WTC11 (cell line): ENCODE measurements around the gene MCRIP2. TPM values are rescaled to one million over a fixed set of nuclear protein-coding genes. Genes with fewer than 3 reads are reported as not detected.

Source experiments
- ATAC-seq: fragments of 200-7000 bp; cut with Tn5 transposase; 2 replicates; pipeline ENCODE4 v1.10.0; 2021; ENCODE audit warnings: mild to moderate bottlenecking, moderate library complexity
- CTCF ChIA-PET: fragments of 300-600 bp; sonication (Branson Sonifier 250); formaldehyde crosslinking; loops from one replicate; lab custom pipeline; 2021; ENCODE audit warnings: antibody characterized with exemption; lab: Charles Lee
- POLR2A ChIA-PET: fragments of 350-600 bp; sonication (Branson Sonifier 250); formaldehyde crosslinking; loops from one replicate; lab custom pipeline; 2021; ENCODE audit warnings: antibody characterized with exemption; lab: Charles Lee
- DNase-seq: peaks from one replicate; pipeline ENCODE4 v3.0.0; 2021; ENCODE audit warnings: low spot score
- H3K27ac Mint-ChIP-seq: 2 replicates; pipeline ENCODE4 v1.8.0; 2021; ENCODE audit warnings: mixed read lengths
- H3K27me3 Mint-ChIP-seq: 2 replicates; pipeline ENCODE4 v1.8.0; 2021; ENCODE audit warnings: low read depth, mild to moderate bottlenecking, moderate library complexity, mixed read lengths
- H3K36me3 Mint-ChIP-seq: 2 replicates; pipeline ENCODE4 v1.8.0; 2021; ENCODE audit warnings: mixed read lengths
- H3K4me1 Mint-ChIP-seq: 2 replicates; pipeline ENCODE4 v1.8.0; 2022; ENCODE audit warnings: mixed read lengths
- H3K4me3 Mint-ChIP-seq: 2 replicates; pipeline ENCODE4 v1.8.0; 2021; ENCODE audit warnings: mild to moderate bottlenecking, moderate library complexity, mixed read lengths
- H3K9me3 Mint-ChIP-seq: 2 replicates; pipeline ENCODE4 v1.8.0; 2021; ENCODE audit warnings: mixed read lengths
- CREM ChIP-seq: sonication (generic); formaldehyde crosslinking; IDR thresholded peaks from 2 replicates; pipeline ENCODE4 v1.8.1; 2022; ENCODE audit warnings: mild to moderate bottlenecking, missing genetic modification reagents, moderate library complexity
- IRF2 ChIP-seq: sonication (generic); formaldehyde crosslinking; IDR thresholded peaks from 2 replicates; pipeline ENCODE4 v1.8.0; 2022; ENCODE audit warnings: low read depth, missing genetic modification reagents, borderline replicate concordance
- JUN ChIP-seq: sonication (generic); formaldehyde crosslinking; IDR thresholded peaks from 2 replicates; pipeline ENCODE4 v1.8.0; 2023; ENCODE audit warnings: mild to moderate bottlenecking, missing genetic modification reagents
- ZNF416 ChIP-seq: fragments of 250-450 bp; sonication (Bioruptor Pico); IDR thresholded peaks from 2 replicates; pipeline ENCODE4 v1.9.0; 2021; ENCODE audit warnings: mild to moderate bottlenecking, inconsistent platforms
- total RNA-seq: library from RNA; stranded (reverse); gene quantifications from 3 replicates; pipeline ENCODE4 v1.2.3, GENCODE V29; 2021
- TF ChIP-seq, protein P1 (sequence below): fragments of 250-450 bp; sonication (Bioruptor Pico); IDR thresholded peaks from 2 replicates; pipeline ENCODE4 v1.9.0; 2021; ENCODE audit warnings: mild to moderate bottlenecking, borderline replicate concordance
- TF ChIP-seq, protein P2 (sequence below): sonication (generic); formaldehyde crosslinking; IDR thresholded peaks from 2 replicates; pipeline ENCODE4 v1.8.0; 2023; ENCODE audit warnings: mild to moderate bottlenecking, missing genetic modification reagents
- TF ChIP-seq, protein P3 (sequence below): sonication (generic); formaldehyde crosslinking; IDR thresholded peaks from 2 replicates; pipeline ENCODE4 v1.8.1; 2022; ENCODE audit warnings: mild to moderate bottlenecking, moderate library complexity, missing genetic modification reagents
- TF ChIP-seq, protein P4 (sequence below): sonication (generic); formaldehyde crosslinking; IDR thresholded peaks from 2 replicates; pipeline ENCODE4 v1.8.0; 2022; ENCODE audit warnings: mild to moderate bottlenecking, missing genetic modification reagents
- TF ChIP-seq, protein P5 (sequence below): sonication (generic); formaldehyde crosslinking; IDR thresholded peaks from 2 replicates; pipeline ENCODE4 v1.8.1; 2022; ENCODE audit warnings: low read depth, mild to moderate bottlenecking, moderate library complexity, missing genetic modification reagents, borderline replicate concordance
- TF ChIP-seq, protein P6 (sequence below): sonication (generic); formaldehyde crosslinking; IDR thresholded peaks from 2 replicates; pipeline ENCODE4 v1.8.0; 2022; ENCODE audit warnings: mild to moderate bottlenecking, missing genetic modification reagents

The MCRIP2 gene
- total RNA-seq, 1 experiment from 2014 or later: 63.3 TPM

DNA sequence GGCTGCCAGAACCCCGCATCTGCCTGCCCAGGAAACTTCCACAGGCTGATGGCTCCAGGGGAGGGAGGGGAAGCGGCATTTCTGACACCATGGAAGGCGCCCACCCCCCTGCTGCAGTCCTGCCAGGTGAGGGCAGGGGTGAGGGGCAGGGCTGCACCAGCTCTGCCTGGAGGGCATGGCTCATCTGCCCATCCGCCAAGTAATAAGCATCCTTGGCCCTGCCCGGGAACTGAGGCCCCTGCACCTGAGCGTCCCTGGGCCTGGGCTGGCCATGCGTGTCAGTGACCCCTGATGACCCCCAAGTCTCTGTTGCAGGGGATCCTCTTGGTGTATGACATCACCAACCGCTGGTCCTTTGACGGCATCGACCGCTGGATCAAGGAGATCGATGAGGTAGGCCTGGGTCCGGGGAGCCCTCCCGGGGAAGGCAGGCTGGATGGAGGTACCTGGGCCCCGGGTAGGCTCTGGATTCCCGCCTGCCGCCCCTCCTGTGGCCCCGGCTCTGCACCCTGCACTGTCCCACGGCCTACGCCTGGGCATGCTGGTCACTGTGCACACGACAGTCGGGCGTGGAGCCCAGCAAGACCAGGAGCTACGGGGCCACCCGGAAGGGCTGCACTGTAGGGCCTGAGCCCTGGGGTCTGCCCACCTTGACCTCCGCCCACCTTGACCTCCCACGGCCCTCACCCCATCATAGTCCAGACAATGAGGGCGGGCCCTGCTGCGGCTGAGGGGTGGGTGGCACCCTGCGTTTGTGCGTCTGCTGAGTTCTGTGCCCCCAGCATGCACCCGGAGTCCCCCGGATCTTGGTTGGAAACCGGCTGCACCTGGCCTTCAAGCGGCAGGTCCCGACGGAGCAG, 16.3 kb upstream of the MCRIP2 start:
- H3K27ac Mint-ChIP-seq: 0 out of 2 replicates have a peak overlapping the region, but pooled peaks have one; percentile 65
- peaks cover 3% of the 10 kb centered on the region; the same call in 1 of the 2 replicates for H3K36me3 Mint-ChIP-seq
- H3K9me3 Mint-ChIP-seq: no peaks in the 10 kb centered on the region
- ChIA-PET POLR2A (no interaction called here), CTCF (interaction anchor here (0.9 to 1.4 kb wide), 3 partner anchors 23 to 48 kb away, joined by 3 to 5 read pairs (median 3); no protein-coding TSS in a partner anchor)
- H3K4me3 Mint-ChIP-seq: no peak overlapping the region
- TF ChIP-seq, protein P1, sequence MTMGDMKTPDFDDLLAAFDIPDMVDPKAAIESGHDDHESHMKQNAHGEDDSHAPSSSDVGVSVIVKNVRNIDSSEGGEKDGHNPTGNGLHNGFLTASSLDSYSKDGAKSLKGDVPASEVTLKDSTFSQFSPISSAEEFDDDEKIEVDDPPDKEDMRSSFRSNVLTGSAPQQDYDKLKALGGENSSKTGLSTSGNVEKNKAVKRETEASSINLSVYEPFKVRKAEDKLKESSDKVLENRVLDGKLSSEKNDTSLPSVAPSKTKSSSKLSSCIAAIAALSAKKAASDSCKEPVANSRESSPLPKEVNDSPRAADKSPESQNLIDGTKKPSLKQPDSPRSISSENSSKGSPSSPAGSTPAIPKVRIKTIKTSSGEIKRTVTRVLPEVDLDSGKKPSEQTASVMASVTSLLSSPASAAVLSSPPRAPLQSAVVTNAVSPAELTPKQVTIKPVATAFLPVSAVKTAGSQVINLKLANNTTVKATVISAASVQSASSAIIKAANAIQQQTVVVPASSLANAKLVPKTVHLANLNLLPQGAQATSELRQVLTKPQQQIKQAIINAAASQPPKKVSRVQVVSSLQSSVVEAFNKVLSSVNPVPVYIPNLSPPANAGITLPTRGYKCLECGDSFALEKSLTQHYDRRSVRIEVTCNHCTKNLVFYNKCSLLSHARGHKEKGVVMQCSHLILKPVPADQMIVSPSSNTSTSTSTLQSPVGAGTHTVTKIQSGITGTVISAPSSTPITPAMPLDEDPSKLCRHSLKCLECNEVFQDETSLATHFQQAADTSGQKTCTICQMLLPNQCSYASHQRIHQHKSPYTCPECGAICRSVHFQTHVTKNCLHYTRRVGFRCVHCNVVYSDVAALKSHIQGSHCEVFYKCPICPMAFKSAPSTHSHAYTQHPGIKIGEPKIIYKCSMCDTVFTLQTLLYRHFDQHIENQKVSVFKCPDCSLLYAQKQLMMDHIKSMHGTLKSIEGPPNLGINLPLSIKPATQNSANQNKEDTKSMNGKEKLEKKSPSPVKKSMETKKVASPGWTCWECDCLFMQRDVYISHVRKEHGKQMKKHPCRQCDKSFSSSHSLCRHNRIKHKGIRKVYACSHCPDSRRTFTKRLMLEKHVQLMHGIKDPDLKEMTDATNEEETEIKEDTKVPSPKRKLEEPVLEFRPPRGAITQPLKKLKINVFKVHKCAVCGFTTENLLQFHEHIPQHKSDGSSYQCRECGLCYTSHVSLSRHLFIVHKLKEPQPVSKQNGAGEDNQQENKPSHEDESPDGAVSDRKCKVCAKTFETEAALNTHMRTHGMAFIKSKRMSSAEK (CRISPR knock-in tag): no peak
- TF ChIP-seq JUN (CRISPR knock-in tag) (no peak), CREM (CRISPR knock-in tag) (no peak), ZNF416 (no peak), IRF2 (CRISPR knock-in tag) (no peak)
- TF ChIP-seq, protein P2, sequence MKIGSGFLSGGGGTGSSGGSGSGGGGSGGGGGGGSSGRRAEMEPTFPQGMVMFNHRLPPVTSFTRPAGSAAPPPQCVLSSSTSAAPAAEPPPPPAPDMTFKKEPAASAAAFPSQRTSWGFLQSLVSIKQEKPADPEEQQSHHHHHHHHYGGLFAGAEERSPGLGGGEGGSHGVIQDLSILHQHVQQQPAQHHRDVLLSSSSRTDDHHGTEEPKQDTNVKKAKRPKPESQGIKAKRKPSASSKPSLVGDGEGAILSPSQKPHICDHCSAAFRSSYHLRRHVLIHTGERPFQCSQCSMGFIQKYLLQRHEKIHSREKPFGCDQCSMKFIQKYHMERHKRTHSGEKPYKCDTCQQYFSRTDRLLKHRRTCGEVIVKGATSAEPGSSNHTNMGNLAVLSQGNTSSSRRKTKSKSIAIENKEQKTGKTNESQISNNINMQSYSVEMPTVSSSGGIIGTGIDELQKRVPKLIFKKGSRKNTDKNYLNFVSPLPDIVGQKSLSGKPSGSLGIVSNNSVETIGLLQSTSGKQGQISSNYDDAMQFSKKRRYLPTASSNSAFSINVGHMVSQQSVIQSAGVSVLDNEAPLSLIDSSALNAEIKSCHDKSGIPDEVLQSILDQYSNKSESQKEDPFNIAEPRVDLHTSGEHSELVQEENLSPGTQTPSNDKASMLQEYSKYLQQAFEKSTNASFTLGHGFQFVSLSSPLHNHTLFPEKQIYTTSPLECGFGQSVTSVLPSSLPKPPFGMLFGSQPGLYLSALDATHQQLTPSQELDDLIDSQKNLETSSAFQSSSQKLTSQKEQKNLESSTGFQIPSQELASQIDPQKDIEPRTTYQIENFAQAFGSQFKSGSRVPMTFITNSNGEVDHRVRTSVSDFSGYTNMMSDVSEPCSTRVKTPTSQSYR (CRISPR knock-in tag): no peak
- TF ChIP-seq, protein P3, sequence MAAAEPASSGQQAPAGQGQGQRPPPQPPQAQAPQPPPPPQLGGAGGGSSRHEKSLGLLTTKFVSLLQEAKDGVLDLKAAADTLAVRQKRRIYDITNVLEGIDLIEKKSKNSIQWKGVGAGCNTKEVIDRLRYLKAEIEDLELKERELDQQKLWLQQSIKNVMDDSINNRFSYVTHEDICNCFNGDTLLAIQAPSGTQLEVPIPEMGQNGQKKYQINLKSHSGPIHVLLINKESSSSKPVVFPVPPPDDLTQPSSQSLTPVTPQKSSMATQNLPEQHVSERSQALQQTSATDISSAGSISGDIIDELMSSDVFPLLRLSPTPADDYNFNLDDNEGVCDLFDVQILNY (CRISPR knock-in tag): no peak
- TF ChIP-seq, protein P4, sequence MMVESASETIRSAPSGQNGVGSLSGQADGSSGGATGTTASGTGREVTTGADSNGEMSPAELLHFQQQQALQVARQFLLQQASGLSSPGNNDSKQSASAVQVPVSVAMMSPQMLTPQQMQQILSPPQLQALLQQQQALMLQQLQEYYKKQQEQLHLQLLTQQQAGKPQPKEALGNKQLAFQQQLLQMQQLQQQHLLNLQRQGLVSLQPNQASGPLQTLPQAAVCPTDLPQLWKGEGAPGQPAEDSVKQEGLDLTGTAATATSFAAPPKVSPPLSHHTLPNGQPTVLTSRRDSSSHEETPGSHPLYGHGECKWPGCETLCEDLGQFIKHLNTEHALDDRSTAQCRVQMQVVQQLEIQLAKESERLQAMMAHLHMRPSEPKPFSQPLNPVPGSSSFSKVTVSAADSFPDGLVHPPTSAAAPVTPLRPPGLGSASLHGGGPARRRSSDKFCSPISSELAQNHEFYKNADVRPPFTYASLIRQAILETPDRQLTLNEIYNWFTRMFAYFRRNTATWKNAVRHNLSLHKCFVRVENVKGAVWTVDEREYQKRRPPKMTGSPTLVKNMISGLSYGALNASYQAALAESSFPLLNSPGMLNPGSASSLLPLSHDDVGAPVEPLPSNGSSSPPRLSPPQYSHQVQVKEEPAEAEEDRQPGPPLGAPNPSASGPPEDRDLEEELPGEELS (CRISPR knock-in tag): no peak
- TF ChIP-seq, protein P5, sequence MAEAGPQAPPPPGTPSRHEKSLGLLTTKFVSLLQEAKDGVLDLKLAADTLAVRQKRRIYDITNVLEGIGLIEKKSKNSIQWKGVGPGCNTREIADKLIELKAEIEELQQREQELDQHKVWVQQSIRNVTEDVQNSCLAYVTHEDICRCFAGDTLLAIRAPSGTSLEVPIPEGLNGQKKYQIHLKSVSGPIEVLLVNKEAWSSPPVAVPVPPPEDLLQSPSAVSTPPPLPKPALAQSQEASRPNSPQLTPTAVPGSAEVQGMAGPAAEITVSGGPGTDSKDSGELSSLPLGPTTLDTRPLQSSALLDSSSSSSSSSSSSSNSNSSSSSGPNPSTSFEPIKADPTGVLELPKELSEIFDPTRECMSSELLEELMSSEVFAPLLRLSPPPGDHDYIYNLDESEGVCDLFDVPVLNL: no peak
- TF ChIP-seq, protein P6, sequence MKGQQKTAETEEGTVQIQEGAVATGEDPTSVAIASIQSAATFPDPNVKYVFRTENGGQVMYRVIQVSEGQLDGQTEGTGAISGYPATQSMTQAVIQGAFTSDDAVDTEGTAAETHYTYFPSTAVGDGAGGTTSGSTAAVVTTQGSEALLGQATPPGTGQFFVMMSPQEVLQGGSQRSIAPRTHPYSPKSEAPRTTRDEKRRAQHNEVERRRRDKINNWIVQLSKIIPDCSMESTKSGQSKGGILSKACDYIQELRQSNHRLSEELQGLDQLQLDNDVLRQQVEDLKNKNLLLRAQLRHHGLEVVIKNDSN (CRISPR knock-in tag): no peak
- DNase-seq: no peak
- no peaks in the 10 kb centered on the region for H3K27me3 Mint-ChIP-seq
- no peak for ATAC-seq
- H3K4me1 Mint-ChIP-seq: peaks cover 42% of the 10 kb centered on the region
